Type B pancreatic cell (in vitro differentiated cells): ENCODE measurements around the gene NCF2. TPM values are rescaled to one million over a fixed set of nuclear protein-coding genes. Genes with fewer than 3 reads are reported as not detected.

Experiments
- DNase-seq: peaks from one replicate; pipeline ENCODE4 v3.0.0; 2021; ENCODE audit warnings: mixed read lengths; ENCODE audit not compliant: unreplicated experiment; ENCODE audit errors: extremely low spot score
- H3K27ac Mint-ChIP-seq: 2 replicates; pipeline ENCODE4 v1.8.0; 2021; ENCODE audit warnings: mild to moderate bottlenecking, mixed read lengths
- H3K27me3 Mint-ChIP-seq: 2 replicates; pipeline ENCODE4 v1.8.0; 2021; ENCODE audit warnings: mixed read lengths
- H3K36me3 Mint-ChIP-seq: 2 replicates; pipeline ENCODE4 v1.8.0; 2021; ENCODE audit warnings: mixed read lengths
- H3K4me1 Mint-ChIP-seq: one replicate; pipeline ENCODE4 v1.8.0; 2021; ENCODE audit warnings: mixed read lengths; ENCODE audit not compliant: unreplicated experiment
- H3K4me3 Mint-ChIP-seq: 2 replicates; pipeline ENCODE4 v1.8.0; 2021; ENCODE audit warnings: mild to moderate bottlenecking, mixed read lengths
- H3K9me3 Mint-ChIP-seq: 2 replicates; pipeline ENCODE4 v1.8.0; 2021; ENCODE audit warnings: mixed read lengths
- total RNA-seq: library from RNA; stranded (reverse); gene quantifications from 2 replicates; pipeline ENCODE4 v1.2.1, GENCODE V29; 2021; ENCODE audit warnings: low replicate concordance
- TF ChIP-seq, protein P1 (sequence below): fragments of 200-600 bp; sonication (generic); conservative IDR thresholded peaks from 2 replicates; pipeline ENCODE4 v1.5.0; 2021; ENCODE audit warnings: antibody characterized with exemption, mild to moderate bottlenecking

NCF2 gene
- total RNA-seq, 1 donor from 2014 or later, result 0.68 TPM

DNA sequence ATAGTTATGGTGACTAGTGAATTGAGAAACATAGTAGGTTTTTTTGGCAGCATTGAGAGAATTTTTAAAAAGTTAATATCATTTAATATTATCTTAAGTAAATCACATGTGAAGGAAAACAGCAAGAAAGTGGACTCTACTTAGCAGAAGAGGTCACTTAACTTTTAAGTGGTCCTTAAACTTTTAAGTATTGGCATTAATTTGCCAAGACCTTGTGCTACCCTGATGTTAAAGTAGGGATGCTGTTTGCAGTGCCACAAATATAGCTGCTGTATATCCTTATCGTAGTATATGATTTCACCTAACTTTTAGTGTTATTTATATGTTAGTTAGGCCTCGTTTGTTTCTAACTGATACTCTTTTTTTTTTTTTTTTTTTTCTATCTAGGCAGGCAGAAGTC is 77.8 kb downstream of the NCF2 start:
- Mint-ChIP-seq H3K36me3 (peaks cover 10% of the 10 kb centered on the region), H3K27ac (no peak overlapping the region), H3K9me3 (no peaks in the 10 kb centered on the region), H3K27me3 (no peaks in the 10 kb centered on the region), H3K4me3 (no peak overlapping the region), H3K4me1 (peaks cover 9% of the 10 kb centered on the region)
- TF ChIP-seq, protein P1, sequence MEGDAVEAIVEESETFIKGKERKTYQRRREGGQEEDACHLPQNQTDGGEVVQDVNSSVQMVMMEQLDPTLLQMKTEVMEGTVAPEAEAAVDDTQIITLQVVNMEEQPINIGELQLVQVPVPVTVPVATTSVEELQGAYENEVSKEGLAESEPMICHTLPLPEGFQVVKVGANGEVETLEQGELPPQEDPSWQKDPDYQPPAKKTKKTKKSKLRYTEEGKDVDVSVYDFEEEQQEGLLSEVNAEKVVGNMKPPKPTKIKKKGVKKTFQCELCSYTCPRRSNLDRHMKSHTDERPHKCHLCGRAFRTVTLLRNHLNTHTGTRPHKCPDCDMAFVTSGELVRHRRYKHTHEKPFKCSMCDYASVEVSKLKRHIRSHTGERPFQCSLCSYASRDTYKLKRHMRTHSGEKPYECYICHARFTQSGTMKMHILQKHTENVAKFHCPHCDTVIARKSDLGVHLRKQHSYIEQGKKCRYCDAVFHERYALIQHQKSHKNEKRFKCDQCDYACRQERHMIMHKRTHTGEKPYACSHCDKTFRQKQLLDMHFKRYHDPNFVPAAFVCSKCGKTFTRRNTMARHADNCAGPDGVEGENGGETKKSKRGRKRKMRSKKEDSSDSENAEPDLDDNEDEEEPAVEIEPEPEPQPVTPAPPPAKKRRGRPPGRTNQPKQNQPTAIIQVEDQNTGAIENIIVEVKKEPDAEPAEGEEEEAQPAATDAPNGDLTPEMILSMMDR, result no peak
- DNase-seq, result no peak

DNA sequence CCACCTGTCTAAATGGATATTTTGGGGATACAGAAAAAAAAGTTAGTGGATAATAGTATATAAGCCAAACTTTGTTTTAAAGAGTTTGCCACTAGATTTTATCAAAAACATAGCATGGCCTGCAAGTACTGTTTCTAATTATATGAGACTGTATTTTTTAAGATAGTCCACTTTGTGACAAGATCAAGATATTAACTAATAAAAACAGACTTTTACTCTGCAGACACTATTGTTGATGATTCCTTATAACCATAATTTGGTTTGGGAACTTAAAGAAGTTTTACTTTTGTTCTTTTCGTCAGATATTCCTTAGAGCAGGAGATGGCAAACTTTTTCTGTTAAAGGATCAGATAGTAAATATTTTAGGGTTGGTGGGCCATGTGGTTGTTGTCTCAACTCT is 81.6 kb downstream of the NCF2 start:
- no peak overlapping the region for H3K4me3 Mint-ChIP-seq
- H3K4me1 Mint-ChIP-seq, result no peaks in the 10 kb centered on the region
- no peaks in the 10 kb centered on the region for H3K27me3 Mint-ChIP-seq
- TF ChIP-seq, protein P1, result no peak
- H3K9me3 Mint-ChIP-seq, result no peaks in the 10 kb centered on the region
- no peak overlapping the region for H3K27ac Mint-ChIP-seq
- DNase-seq, result no peak
- peaks cover 5% of the 10 kb centered on the region for H3K36me3 Mint-ChIP-seq

DNA sequence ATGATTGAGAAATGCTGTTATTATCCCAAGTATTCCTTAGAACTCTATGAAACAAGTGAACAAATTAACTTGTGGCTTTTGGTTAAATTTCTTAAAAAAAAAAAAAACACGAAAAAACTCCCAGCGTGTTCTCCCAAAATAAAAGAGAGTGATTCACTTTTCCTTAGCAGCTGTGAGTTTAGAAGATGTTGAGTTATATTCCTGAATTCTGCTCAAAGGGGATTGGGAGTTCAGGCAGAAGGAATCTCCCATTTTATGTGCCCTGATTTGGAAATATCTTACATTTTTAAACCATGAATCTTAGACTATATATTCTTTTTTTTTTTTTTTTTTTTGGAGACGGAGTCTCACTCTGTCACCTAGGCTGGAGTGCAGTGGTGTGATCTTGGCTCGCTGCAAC is 83.7 kb downstream of the NCF2 start:
- H3K9me3 Mint-ChIP-seq, result no peaks in the 10 kb centered on the region
- TF ChIP-seq, protein P1, result no peak
- no peak overlapping the region for H3K4me3 Mint-ChIP-seq
- no peaks in the 10 kb centered on the region for H3K4me1 Mint-ChIP-seq
- no peak for DNase-seq
- H3K27ac Mint-ChIP-seq, result no peak overlapping the region
- no peaks in the 10 kb centered on the region for H3K27me3 Mint-ChIP-seq
- H3K36me3 Mint-ChIP-seq, result peaks cover 5% of the 10 kb centered on the region

Other genes starting within 250 kb of the NCF2 start
- gene NMNAT2, start 172.1 kb downstream of the NCF2 start, total RNA-seq, result 3.7 and 8.2 TPM in 2 replicates
- gene SMG7, start 118.0 kb downstream of the NCF2 start, total RNA-seq, result 63.4 and 69.6 TPM in 2 replicates
- gene ARPC5, start 45.3 kb upstream of the NCF2 start, total RNA-seq, result 83.5 and 94.3 TPM in 2 replicates
- gene APOBEC4, start 62.9 kb upstream of the NCF2 start, total RNA-seq, result not detected in 2 replicates
- 9.5 and 17.0 TPM in 2 replicates for gene RGL1, start 214.7 kb upstream of the NCF2 start, total RNA-seq